Measurements from ENCODE around the gene SPDYE4.

The SPDYE4 gene

GRCh38 chr17:8785547-8786413 lies 27.4 kb upstream of the SPDYE4 start:
- peak; percentile 29 for DNase-seq (ENCODE audit: low read depth in 2 of 2)

- no peak for DNase-seq (ENCODE audit: low read depth in 2 of 2)
Measured at GRCh38 chr17:8782176-8782575, 23.8 kb upstream of the SPDYE4 start.

GRCh38 chr17:8781776-8782175 lies 23.4 kb upstream of the SPDYE4 start:
- no peak for DNase-seq (ENCODE audit: low read depth in 2 of 2)

- no peak for DNase-seq (ENCODE audit: low read depth in 2 of 2)
Measured at GRCh38 chr17:8776881-8777280, 18.5 kb upstream of the SPDYE4 start.

- DNase-seq (ENCODE audit: low read depth in 2 of 2): no peak
Measured at GRCh38 chr17:8776248-8776647, 17.9 kb upstream of the SPDYE4 start.

GRCh38 chr17:8766731-8767130 lies 8.4 kb upstream of the SPDYE4 start:
- no peak for DNase-seq (ENCODE audit: low read depth in 2 of 2)

GRCh38 chr17:8762012-8762411 lies 3.7 kb upstream of the SPDYE4 start:
- DNase-seq (ENCODE audit: low read depth in 2 of 2): no peak

GRCh38 chr17:8757189-8757588 lies 1.2 kb downstream of the SPDYE4 start:
- DNase-seq (ENCODE audit: low read depth in 2 of 2): no peak

- DNase-seq (ENCODE audit: low read depth in 2 of 2): no peak
Measured at GRCh38 chr17:8755590-8756255, 2.6 kb downstream of the SPDYE4 start.

- no peak for DNase-seq (ENCODE audit: low read depth in 2 of 2)
Measured at GRCh38 chr17:8754890-8755289, 3.5 kb downstream of the SPDYE4 start.

- DNase-seq (ENCODE audit: low read depth in 2 of 2): no peak
Measured at GRCh38 chr17:8753976-8754440, 4.3 kb downstream of the SPDYE4 start.

- DNase-seq (ENCODE audit: low read depth in 2 of 2): no peak
Measured at GRCh38 chr17:8753136-8753975, 5.0 kb downstream of the SPDYE4 start.

- DNase-seq (ENCODE audit: low read depth in 2 of 2): no peak
Measured at GRCh38 chr17:8749616-8750015, 8.7 kb downstream of the SPDYE4 start.

GRCh38 chr17:8747742-8748141 lies 10.6 kb downstream of the SPDYE4 start:
- no peak for DNase-seq (ENCODE audit: low read depth in 2 of 2)

GRCh38 chr17:8746501-8747236 lies 11.7 kb downstream of the SPDYE4 start:
- DNase-seq (ENCODE audit: low read depth in 2 of 2): no peak

- peak in 1 of 2 experiments; percentile 21 for DNase-seq (ENCODE audit: low read depth in 2 of 2)
Measured at GRCh38 chr17:8745586-8746500, 12.5 kb downstream of the SPDYE4 start.

- DNase-seq (ENCODE audit: low read depth in 2 of 2): no peak
Measured at GRCh38 chr17:8744086-8744785, 14.1 kb downstream of the SPDYE4 start.

- no peak for DNase-seq (ENCODE audit: low read depth in 2 of 2)
Measured at GRCh38 chr17:8742819-8743218, 15.5 kb downstream of the SPDYE4 start.

GRCh38 chr17:8742274-8742673 lies 16.1 kb downstream of the SPDYE4 start:
- no peak for DNase-seq (ENCODE audit: low read depth in 2 of 2)

GRCh38 chr17:8741771-8742170 lies 16.6 kb downstream of the SPDYE4 start:
- no peak for DNase-seq (ENCODE audit: low read depth in 2 of 2)

All from fibroblast of skin of left quadriceps (primary cell).